Left forelimb (tissue), 1 donor: ENCODE measurements around the gene SLC6A16.

Source experiments
- DNase-seq: peaks from one replicate; pipeline ENCODE4 v3.0.0-alpha.2; 2018; ENCODE audit warnings: low spot score

SLC6A16 gene

DNA sequence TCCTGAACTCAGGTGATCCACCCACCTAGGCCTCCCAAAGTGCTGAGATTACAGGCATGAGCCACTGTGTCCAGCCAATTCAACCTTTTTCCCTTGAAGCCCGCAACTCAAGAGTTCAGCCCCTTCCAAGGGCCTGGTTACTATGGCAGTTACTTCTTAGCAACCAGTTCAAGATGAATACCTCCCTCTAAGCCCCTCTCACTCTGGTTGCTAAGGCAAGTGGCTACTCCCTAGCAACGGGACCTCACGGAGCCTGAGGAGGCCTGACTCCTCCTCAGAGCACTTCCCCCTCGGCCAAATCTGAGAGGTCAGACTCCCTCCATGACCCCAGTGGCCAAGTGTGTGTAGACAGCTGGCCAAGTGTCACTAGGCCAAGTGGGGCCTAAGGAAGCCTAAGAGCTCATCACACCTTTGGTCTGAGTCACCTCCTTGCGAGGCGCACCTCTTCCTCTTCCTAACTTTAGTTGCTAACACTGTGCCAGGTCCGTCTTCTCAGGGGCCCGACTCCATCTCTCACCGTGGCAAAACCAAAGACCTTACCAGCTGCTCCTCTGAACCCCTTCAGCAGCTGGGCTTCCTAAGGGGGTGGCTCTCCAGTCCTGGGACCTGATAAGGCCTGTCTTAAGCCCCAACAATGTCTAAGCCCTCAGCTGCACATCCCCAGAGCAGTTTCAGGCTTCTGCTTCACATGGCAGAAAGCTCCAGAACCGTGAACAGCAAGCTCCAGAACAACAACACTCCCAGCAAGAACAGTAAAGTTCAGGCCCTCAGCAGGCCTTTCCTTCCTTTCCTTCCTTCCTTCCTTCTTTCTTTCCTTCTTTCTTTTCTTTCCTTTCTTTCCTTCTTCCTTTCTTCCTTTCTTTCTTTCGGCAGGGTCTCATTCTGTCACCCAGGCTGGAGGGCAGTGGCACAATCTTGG lies 19.8 kb upstream of the SLC6A16 start:
- DNase-seq: no peak

DNA sequence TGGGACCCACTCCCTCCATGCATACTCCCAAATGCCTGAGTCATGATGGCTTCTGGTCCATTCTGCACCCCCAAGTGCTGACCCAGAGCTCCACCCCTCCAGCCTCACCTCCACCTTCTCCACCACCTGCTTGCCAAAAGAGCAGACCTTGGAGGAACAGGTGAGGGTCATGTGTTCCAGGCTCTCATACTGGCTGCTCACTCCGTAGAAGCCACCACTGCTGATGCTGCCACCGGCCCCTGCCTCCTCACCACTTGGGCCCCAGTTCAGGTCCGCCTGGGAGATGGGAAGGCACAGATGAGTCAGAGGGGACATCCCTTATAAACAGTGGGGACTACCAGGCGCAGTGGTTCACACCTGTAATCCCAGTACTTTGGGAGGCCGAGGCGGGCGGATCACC lies 18.1 kb upstream of the SLC6A16 start:
- DNase-seq: peak; percentile 54

DNA sequence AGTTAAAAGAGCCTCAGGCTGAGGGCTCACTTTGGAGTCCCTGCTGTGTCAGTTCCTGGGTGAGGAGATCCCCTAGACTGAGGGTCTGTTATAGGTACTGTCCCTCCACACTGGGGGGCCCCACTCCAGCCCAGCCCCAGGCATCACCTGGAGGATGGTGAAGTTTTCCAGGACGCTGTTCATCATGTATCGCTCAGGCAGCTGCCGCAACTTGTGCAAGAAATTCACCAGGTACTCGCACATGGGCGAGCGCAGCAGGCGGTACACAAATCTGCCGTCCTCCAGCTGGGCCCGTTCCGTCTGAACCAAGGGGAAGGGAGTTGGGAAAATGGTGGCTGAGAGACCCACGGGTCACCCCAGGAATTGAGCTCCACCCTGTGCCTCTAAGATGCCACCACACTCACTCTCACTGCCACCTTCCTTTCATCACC lies 17.3 kb upstream of the SLC6A16 start:
- peak; percentile 55 for DNase-seq

GRCh38 chr19:49340865-49341718 lies 16.1 kb upstream of the SLC6A16 start:
- DNase-seq: peak; percentile 58

DNA sequence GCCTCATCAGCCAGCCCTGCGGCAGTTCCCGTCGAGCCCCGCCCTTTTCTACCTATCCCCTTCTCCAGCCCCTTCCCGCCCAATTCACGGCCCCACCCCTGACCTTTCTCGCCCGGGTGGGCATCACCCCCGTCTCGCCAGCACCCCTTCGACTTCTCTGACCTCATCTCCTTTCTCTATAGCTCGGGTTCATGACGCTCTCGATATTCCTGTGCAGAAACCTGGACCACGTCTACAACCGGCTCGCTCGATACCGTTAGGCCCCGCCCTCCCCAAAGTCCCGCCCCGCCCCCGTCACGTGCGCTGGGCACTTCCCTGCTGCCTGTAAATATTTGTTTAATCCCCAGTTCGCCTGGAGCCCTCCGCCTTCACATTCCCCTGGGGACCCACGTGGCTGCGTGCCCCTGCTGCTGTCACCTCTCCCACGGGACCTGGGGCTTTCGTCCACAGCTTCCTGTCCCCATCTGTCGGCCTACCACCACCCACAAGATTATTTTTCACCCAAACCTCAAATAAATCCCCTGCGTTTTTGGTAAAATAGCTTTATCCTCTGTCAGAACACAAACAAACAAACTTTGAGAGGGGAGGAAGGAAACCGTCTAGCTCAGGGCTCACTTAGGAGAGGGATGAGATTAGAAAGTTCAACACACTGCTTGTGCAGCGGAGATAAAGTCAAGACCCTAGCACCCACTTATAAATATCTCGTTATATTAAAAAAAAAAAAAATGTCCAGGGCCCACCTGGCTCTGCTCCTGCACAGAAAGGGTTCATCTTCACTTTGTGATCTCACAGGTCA lies 15.3 kb upstream of the SLC6A16 start:
- peak; percentile 69 for DNase-seq

- peak; percentile 89 for DNase-seq
These were observed 14.5 kb upstream of the SLC6A16 start for GRCh38 chr19:49339301-49340068.

DNA sequence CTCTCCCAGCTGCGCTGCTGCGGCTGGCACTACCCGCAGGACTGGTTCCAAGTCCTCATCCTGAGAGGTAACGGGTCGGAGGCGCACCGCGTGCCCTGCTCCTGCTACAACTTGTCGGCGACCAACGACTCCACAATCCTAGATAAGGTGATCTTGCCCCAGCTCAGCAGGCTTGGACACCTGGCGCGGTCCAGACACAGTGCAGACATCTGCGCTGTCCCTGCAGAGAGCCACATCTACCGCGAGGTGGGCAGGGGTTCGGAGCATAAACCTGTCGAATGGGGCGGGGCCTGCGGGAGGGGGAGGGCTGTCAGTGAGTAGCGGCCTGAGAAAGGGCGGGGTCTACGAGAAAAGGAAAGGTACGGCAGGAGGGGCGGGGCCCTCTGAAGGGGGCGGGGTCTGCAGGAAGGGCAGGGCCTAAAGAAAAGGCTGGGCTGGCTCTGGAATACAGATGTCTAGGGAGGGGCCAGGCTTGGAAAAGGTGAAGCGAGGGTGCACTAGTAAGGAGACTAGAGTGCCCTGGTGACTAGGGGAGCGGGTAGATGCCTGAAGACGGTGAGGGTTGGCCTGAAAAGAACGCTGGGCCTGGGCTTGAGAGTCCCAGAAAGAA lies 13.8 kb upstream of the SLC6A16 start:
- DNase-seq: peak; percentile 71

DNA sequence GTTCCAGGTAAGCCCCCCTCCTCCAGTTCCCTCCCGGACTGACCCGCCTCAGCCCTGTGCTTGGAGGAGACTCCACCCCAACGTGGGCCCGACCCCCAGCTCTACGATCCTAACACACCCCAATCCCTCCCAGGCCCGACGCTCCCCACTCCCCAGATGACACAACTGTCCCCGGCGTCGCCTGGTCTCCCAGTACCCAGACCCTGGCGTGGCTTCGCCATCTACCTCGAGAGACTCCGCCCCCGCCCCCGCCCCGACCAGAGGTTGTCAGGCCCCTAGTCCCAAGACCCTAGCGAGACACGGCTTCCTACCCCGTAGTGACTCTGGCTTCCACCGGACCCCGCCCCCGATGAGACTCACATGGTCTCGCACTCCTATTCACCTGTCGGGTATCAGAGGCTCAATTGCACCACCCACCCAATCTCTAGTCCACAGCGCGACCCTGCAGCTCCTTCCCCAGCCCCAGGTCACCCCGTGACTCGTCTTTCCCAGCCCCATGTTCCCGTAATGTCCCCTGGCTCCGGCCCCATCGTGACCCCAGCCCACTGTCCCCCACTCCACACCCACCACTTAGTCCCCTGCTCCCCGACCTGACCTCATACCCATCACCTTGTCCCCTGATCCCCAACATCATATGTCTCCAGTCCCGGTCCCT lies 13.2 kb upstream of the SLC6A16 start:
- peak; percentile 54 for DNase-seq

- DNase-seq: no peak
These were observed 12.5 kb upstream of the SLC6A16 start for GRCh38 chr19:49337267-49338022.

DNA sequence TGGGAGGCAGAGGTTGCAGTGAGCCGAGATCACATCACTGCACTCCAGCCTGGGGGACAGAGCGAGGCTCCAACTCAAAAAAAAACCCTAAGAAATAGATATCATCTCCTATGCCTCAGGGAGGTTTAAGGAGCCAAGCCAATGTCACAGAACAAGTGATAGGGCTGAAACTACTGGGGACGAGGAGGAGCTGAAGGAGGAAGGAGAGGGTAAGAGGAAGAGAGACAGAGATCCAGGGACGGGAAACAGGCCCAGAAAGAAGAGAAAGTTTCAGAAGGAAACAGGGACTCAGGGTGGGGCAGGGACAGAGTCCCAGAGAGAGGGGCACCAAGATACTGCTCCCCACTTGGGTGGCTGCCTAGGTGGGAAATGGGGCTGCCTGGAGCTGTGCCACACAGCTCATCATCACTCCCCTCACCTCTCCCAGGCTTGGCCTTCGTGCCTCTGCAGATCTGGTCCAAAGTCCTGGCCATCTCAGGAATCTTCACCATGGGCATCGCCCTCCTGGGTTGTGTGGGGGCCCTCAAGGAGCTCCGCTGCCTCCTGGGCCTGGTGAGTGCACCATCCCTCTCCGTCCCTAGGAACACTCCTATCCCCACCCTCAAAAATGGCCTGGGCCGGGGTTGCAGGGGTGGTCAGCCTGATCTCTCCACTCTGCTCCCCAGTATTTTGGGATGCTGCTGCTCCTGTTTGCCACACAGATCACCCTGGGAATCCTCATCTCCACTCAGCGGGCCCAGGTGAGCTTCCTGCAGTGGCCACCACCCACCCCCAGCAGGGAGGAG lies 11.7 kb upstream of the SLC6A16 start:
- peak; percentile 58 for DNase-seq

DNA sequence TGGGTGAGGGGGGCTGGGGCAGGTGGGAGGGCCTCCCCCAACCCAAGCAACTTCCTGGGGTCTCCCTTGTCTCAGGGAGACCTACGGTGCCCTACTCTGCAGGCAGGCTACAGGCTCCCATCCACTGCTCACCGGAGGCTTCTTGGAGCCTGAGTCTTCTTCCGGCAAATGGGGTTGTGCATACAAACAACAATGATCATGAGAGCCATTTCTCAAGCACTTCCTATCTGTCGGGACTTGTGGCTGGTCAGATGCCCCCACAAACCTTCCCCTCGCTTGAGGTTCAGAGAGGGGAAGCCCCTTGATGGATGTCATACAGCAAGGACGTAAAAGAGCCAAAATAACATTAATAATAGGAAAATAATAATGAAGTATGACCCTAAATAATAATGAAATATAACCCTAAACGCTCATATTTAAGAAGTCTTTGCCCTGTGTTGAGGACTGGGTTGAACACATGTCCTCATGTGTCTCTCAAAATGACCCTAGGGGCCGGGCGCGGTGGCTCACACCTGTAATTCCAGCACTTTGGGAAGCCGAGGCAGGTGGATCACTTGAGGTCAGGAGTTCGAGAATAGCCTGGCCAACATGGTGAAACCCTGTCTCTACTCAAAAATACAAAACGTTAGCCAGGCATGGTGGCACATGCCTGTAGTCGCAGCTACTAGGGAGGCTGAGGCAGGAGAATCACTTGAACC lies 10.9 kb upstream of the SLC6A16 start:
- peak; percentile 15 for DNase-seq

DNA sequence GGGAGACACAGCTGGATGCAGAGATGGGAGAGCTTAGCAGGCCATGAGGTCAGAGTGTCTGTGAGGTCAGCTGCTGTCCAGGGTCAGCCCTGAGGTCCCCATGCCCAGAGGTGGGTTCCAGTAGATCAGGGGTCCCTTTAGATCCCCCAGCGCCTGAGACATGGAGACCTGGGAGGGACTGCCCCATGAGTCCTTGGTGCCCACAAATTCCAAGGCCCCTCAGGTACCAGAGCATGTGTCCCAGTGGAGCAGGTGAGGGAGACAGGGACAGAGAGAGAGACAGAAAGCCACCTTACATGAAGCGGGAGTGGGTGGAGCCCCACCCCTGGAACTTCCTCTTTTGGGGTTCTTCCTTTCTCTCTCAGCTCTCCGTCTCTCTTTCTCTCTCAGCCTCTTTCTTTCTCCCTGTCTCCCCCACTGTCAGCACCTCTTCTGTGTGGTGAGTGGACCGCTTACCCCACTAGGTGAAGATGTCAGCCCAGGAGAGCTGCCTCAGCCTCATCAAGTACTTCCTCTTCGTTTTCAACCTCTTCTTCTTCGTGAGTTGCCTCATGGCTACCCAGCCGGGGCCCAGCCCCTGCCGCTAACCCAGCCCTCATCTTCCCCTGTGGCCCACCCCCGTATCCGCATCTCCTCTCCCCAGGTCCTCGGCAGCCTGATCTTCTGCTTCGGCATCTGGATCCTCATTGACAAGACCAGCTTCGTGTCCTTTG lies 10.2 kb upstream of the SLC6A16 start, which contains the start of gene CD37:
Gene CD37 (plus strand): TSS at position 336 of the 713 bp plus-strand sequence. CDS start 135 bp downstream, at position 471.
- peak; percentile 55 for DNase-seq

DNA sequence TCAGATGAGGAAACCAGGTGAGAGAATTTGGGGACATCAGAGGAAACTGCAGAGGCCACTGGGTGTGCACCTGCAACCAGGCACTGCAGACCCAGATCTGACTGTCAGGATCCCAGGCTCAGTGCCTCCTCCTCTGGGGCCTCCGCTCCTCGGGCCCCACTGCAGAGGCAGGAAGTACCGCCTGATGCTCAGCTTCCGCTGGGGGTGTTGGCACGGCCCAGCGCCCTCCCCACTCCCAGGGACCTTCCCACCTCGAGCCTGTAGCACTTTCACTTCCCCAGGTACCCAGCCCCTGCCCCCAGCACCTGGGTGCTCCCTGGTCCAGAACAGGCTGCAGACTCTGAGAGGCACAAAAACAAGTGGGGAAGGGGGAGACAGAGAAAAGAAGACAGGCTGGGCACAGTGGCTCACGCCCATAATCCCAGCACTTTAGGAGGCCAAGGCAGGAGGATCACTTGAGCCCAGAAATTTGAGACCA lies 8.9 kb upstream of the SLC6A16 start:
- DNase-seq: peak; percentile 57

- no peak for DNase-seq
These were observed 8.4 kb upstream of the SLC6A16 start for GRCh38 chr19:49333418-49333805.

- peak; percentile 25 for DNase-seq
These were observed 7.9 kb upstream of the SLC6A16 start for GRCh38 chr19:49332691-49333417.

DNA sequence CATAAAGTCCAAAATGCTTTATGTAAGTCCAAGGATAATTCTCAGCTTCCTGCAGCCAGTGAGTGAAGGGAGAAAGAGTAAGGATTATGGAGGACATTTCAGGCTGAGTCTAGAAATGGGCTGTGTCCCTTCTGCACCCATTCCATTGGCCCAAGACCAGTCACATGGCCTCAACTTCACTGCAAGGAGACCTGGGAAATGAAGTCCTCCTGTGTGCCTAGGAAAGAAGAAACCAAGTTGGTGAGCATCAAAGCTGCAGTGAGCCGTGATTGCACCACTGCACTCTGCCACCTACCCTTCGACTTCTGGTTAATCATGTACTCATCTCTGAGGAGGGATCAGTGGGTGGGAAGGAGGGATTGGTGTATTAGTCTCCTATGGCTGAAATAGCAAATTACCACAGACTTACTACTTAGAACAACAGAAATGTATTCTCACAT lies 6.6 kb upstream of the SLC6A16 start:
- DNase-seq: peak; percentile 34
